NCI-H69 (cell line): Measurements from ENCODE around the gene ECHDC1.
"Not testable (repeated sequence)": the region's sequence is repeated elsewhere in the genome, so short reads cannot be mapped to it uniquely, and the experiment has no call there.

Experiments
- DNase-seq: peaks from one replicate; lab custom pipeline; 2025; lab: John Stamatoyannopoulos, UW

ECHDC1 gene

GRCh38 chr6:127342946-127343808 lies at the start of gene ECHDC1:
ECHDC1 (minus strand) TSS chr6:127343609; CDS start chr6:127331028, 12,581 bp downstream.
- peak; percentile 91 for DNase-seq

DNA sequence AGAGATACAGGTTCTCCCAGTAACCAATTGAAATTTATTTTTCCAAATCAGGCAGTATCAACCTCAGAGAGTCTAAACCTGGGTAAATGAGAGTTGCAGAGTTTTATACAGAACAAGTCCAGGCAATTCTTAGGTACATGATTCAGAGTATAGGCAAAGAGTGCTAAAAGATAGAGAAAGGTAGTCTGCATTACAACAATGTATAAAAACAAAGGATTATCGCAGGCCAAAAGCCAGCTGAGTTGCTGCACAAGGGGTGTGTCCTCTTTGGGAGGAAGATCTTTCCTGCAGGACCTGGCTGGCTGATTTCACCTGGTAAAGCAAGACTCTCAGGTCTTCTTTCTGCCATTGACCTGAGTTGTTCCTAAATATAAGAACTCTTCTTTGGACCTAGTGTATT lies 48.9 kb upstream of the ECHDC1 start:
- DNase-seq: no peak

DNA sequence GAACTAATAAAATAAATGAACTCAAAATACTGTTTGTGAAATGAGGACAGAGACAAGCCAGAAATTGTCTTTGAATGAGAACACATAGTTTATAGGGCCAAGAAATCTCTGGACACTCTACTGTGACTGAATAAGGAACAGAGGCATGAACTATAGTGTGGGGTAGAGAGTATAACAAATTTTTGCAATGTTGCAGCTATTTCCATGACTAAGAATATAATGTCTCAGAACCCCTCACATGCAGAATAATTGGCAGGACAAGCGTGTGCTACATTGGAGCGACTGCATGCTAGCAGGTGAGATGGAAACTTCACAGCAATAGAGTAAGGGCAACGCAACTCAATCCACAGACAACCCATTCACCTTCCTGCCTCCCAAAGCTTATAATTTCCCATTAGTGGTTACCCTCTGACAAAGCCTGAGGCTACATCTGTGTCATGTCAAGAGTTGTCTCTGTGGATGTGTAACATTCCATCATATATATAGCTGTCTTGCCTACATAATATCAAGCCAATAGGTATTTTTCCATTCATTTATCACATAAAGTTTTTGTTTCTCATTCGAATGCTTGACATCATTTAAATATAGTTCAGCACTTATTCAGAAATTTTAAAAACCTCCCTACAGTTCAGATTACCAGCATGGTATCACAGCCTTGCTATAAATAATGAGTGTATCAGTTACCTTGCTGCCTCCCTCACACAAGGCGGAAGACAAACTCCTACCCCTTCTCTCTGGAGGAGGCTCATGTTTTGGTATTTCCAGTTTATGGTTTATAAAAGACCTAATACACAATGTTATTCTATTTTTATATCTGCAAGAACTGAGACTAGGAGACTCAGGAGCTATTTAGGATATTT lies 47.9 kb upstream of the ECHDC1 start:
- DNase-seq: no peak

- no peak for DNase-seq
Measured at GRCh38 chr6:127389706-127390105, 46.3 kb upstream of the ECHDC1 start.

- DNase-seq: no peak
Measured at GRCh38 chr6:127385668-127386430, 42.4 kb upstream of the ECHDC1 start.

GRCh38 chr6:127384848-127385247 lies 41.4 kb upstream of the ECHDC1 start:
- not testable (repeated sequence) for DNase-seq

- DNase-seq: no peak
Measured at GRCh38 chr6:127383988-127384387, 40.6 kb upstream of the ECHDC1 start.

GRCh38 chr6:127382413-127382812 lies 39.0 kb upstream of the ECHDC1 start:
- no peak for DNase-seq

- DNase-seq: no peak
Measured at GRCh38 chr6:127381384-127381783, 38.0 kb upstream of the ECHDC1 start.

- DNase-seq: no peak
Measured at GRCh38 chr6:127376685-127377084, 33.3 kb upstream of the ECHDC1 start.

DNA sequence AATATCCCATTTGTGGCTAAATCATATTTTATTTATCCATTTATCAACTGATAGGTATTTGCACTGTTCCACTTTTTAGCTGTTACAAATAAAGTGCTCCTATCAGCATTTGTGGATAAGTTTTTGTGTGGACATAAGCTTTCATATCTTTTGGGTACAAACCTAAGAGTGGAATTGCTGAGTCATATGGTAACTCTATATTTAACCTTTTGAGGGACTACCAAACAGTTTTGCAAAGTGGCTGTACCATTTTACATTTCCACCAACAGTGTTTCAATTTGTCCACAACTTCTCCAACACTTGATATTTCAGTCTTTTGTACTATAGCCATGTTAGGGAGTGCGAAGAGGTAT lies 23.6 kb upstream of the ECHDC1 start:
- no peak for DNase-seq

DNA sequence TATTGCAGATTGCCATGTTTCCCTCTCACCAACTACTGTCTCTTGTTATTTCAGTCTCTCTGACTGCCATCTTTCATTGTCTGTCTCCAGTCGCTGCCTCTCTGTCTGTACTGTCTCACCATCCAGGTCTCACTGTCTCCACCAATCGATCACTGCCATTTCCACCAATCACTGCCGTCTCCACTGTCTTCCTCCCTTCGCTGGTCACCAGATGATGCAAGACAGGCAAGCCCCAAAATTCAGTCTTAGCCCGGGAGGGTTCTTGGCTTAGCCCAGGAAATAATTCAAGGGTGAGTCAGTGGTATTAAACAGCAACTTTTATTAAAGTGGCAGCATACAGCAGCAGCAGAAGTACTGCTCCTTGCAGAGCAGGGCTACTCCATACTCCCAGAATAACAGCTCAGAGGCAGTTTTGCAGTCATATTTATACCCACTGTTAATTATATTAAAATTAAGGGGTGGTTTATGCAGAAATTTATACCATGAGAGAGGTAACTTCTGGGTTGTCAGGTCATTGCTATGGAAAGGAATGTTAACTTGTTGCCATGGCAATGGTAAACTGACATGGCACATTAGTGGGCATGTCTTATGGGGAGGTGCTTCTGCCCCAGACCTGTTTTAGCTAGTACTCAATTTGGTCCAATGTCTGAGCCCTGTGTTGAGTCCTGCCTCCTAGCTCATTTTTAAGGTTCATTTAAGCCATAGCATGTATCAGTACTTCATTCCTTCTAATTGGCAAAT lies 23.0 kb upstream of the ECHDC1 start:
- peak; percentile 41 for DNase-seq

DNA sequence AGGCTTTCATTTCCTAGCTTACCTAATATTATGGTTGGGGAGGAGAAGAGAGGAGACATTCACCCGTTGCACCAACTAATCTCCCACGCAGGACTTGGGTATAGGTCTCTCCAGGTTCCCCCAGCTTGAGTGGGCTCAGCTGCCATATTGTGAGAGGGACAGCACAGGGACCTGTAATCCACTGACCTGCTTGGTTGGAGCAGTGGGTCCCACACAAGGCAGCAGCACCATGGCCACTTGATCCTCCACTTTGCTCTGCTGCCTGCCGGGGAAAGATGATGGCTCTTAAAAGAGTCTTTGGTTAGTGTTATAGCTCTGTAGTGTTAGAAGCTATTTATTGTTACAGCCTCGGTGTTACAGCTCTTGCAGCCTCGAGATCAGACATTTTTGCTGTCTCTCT lies 22.5 kb upstream of the ECHDC1 start:
- DNase-seq: no peak

GRCh38 chr6:127352524-127352923 lies 9.1 kb upstream of the ECHDC1 start:
- DNase-seq: no peak

DNA sequence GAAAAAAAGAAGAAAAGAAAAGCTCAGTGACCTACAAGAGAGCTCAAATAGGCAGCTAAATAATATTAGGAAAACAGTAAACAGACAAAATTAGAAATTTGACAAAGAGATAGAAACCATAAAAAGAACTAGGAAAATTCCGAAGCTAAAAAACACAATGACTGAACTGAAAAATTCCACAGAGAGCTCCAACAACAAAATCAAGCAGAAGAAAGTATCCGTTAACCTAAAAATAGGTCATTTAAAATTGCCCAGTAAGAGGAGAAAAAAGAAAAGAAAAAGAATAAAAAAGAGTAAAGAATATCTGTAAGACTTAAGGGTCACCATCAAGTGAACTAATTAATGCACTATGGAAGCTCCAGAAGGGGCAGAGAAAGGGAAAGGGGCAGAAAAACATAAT lies 6.6 kb upstream of the ECHDC1 start:
- DNase-seq: no peak

- no peak for DNase-seq
Measured at GRCh38 chr6:127348028-127348661, 4.7 kb upstream of the ECHDC1 start.

- DNase-seq: no peak
Measured at GRCh38 chr6:127347178-127347577, 3.8 kb upstream of the ECHDC1 start.

DNA sequence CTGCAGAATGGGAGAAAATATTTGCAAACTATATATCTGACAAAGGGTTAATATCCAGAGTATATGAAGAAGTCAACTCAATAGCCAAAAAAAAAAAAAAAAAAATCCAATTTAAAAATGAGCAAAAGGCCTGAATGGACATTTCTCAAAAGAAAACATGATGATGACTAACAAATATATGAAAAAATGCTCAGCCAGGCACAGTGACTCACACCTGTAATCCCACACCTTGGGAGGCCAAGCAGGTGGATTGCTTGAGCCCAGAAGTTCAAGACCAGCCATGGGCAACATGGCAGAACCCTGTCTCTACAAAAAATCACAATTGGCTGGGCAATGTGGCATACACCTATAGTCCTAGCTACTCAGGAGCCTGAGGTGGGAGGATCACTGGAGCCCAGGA lies 2.1 kb upstream of the ECHDC1 start:
- DNase-seq: no peak

DNA sequence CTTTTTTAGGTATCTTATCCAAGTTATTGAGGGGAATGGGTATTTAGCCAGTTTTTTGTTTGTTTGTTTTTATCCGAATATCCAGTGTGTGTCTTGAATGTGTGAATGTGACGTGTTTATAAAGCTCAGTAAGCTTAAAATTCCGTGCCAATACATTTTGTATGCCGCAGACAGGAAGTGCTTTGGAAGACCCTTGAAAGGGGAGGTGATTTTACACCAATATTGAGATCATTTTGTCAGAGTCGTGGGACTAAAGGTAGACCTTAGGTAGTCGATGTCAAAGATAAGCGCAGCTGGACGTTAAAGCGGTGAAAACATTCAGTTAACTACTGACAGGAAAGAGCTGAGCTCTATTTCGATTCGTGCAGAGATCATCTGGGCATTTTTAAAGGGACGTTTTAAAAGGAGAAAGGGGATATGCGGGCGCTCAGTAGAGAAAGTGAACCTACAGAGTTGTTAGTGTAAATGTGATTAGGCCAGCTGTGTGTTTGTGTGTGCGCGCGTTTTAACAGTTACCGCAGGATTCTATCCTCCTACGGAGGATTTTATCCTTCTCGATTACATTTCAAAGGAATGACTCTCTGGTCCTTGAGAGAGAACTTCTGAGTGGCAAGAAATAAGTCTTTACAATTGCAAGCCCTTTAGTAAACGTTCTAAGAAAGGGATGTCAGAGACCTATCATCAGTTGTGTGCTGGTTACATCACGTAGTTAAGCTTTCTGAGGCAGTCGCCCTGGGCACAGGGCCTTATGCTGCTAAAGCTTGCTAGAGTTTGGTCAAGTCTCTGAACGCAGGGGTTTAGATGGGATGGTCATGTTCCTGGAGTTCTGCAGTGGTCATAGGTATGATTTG lies 625 bp upstream of the ECHDC1 start:
- peak; percentile 69 for DNase-seq

- DNase-seq: peak; percentile 61
Measured at GRCh38 chr6:127342296-127342945, 988 bp downstream of the ECHDC1 start.
